ENCODE data around the gene RAX.

The RAX gene

DNA sequence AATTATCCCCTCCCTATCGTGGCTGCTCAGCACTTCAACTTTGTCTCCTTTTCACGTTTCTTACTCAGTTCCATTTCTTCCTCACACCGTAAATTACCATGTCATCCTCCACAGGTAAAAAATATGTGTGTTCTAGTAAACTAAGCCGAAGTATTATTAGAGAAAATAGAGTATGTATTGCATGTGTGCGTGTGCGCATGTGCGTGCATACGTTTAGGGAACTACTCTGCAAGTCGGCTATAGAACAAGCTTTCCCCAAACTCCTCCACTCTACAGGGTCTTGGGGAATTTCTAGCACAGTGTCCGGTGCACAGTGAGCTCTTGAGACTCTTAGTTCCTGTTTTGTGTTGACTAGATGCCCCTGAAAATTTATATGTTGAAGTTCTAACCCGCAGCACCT lies 9.1 kb upstream of the RAX start:
- DNase-seq (ENCODE audit: extremely low read depth, low read depth), result no peak
- no peak for TF ChIP-seq CTCF (IDR thresholded peaks at IDR 0.05; ENCODE audit: low read depth, low read length)

DNA sequence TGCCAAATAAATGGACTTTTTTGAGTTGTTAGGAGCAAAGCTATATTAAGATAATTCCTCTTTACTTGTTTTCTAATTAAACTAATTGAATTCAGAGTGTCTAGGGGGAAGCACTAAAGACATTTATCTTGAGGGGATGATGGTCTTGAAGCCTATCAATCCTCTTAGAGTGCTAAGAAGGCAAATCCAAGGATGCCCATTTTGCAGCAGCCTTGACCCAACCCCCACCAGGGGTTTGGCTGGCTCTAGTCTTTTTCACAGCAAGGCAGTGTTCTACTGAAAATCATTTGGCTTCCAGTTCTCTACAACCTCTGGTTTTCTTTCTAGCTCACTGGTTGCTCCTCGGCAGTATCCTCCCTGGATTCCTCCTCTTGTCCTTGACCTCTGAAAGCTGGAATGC lies 6.5 kb upstream of the RAX start:
- no peak for TF ChIP-seq CTCF (IDR thresholded peaks at IDR 0.05; ENCODE audit: low read depth, low read length)
- no peak for DNase-seq (ENCODE audit: extremely low read depth, low read depth)

DNA sequence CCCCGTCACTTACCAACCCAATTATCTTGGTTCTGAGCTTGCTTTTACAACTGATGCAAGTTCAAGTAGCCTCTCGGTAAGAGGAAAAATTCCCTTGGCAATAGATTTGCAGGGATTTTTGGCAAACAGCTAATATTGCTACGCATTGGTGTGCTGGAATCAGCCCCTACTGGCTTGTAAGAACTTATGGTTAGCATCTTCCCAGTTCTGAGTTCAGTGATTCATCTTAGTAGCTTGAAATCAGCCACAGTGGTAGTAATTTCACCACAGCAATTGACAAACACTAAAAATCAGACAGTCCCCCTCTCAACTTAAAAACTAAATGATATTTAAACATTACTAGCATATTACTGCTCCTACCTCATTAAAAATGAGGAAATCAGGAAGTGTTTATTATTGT lies 5.9 kb upstream of the RAX start:
- no peak for DNase-seq (ENCODE audit: extremely low read depth, low read depth)
- TF ChIP-seq CTCF (IDR thresholded peaks at IDR 0.05; ENCODE audit: low read depth, low read length), result no peak

- TF ChIP-seq CTCF (IDR thresholded peaks at IDR 0.05; ENCODE audit: low read depth, low read length), result no peak
- no peak for DNase-seq (ENCODE audit: extremely low read depth, low read depth)
Measured at GRCh38 chr18:59278793-59279192, 5.5 kb upstream of the RAX start.

- TF ChIP-seq CTCF (IDR thresholded peaks at IDR 0.05; ENCODE audit: low read depth, low read length), result no peak
Measured at GRCh38 chr18:59276047-59276446, 2.8 kb upstream of the RAX start.

DNA sequence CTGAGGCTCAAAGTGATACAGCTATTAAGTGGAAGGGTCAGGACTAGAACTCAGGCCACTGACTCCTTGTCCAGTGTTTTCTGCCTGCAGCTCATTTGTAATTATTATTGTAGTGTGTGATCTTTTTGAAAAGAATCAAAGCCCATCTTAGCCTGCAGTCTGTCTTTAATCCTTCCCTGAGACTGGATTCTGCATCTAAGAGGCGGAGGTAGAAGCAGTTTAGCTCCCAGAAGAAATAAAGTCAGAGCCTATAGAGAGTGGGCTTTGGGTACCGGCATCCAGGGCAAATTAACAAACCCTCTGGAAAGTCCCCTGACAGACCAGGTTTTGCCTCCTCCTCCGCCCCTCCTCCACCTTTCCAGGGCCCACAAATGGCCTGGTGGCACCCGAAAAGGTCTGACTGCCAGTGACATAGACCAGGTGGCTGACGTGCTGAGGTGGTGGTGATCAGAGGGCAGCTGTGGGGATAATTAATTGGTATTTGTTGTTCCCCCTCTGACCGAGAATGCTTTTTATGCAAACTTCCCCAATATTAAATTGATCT lies 2.2 kb upstream of the RAX start:
- TF ChIP-seq CTCF (IDR thresholded peaks at IDR 0.05; ENCODE audit: low read depth, low read length), result no peak
- no peak for DNase-seq (ENCODE audit: extremely low read depth, low read depth)

More at GRCh38 chr18:59276047-59276446, 2.8 kb upstream of the RAX start:
- no peak for DNase-seq (ENCODE audit: extremely low read depth, low read depth)

- DNase-seq (ENCODE audit: extremely low read depth, low read depth), result no peak
Measured at GRCh38 chr18:59274533-59274928, 1.3 kb upstream of the RAX start.

More at GRCh38 chr18:59274533-59274928, 1.3 kb upstream of the RAX start:
- no peak for TF ChIP-seq CTCF (IDR thresholded peaks at IDR 0.05; ENCODE audit: low read depth, low read length)
